CD4-positive, alpha-beta T cell (primary cell): Measurements from ENCODE around the gene BMI1. TPM values are rescaled to one million over a fixed set of nuclear protein-coding genes. Genes with fewer than 3 reads are reported as not detected.
A peak's percentile ranks its signal among the peaks of the same experiment; 100 is the strongest.

ENCODE experiments used
- ATAC-seq: fragments of 200-7000 bp; cut with Tn5 transposase; one replicate; pipeline ENCODE4 v1.10.0; 2022; ENCODE audit warnings: mild to moderate bottlenecking; ENCODE audit not compliant: poor library complexity
- CTCF ChIA-PET: fragments of 350-600 bp; sonication (Branson Sonifier 250); formaldehyde crosslinking; loops from one replicate; lab custom pipeline; 2021; ENCODE audit warnings: antibody characterized with exemption, inconsistent platforms; lab: Charles Lee
- POLR2A ChIA-PET: fragments of 350-600 bp; sonication (Branson Sonifier 250); formaldehyde crosslinking; loops from one replicate; lab custom pipeline; 2021; ENCODE audit warnings: antibody characterized with exemption, inconsistent platforms; lab: Charles Lee
- DNase-seq, 14 experiments: peaks; one replicate each; pipeline ENCODE4 v3.0.0-alpha.2; 2013 to 2020; ENCODE audit warnings: mixed read lengths in 2 of 14
- H3K27ac ChIP-seq, 2 donors: one replicate each; pipeline versions ENCODE4 v1.5.1 to v1.7.0; 2013; ENCODE audit warnings: low read length in 2 of 2, low read depth in 1 of 2, mild to moderate bottlenecking in 1 of 2
- H3K27me3 ChIP-seq, 2 experiments: 1 replicate in 1 of 2; 2 replicates in 1 of 2; pipeline versions ENCODE4 v1.6.1 to v1.7.0; 2013; ENCODE audit warnings: low read length in 2 of 2, control low read depth in 1 of 2, mild to moderate bottlenecking in 1 of 2, moderate library complexity in 1 of 2; ENCODE audit not compliant: insufficient read depth in 2 of 2, control insufficient read depth in 1 of 2
- H3K36me3 ChIP-seq: one replicate; pipeline ENCODE4 v1.6.1; 2013; ENCODE audit warnings: low read length, control low read depth; ENCODE audit not compliant: insufficient read depth
- H3K4me1 ChIP-seq: one replicate; pipeline ENCODE4 v1.6.1; 2013; ENCODE audit warnings: low read length, control low read depth; ENCODE audit not compliant: insufficient read depth
- H3K4me3 ChIP-seq: one replicate; pipeline ENCODE4 v1.5.1; 2013; ENCODE audit warnings: mild to moderate bottlenecking, low read length, moderate library complexity
- H3K9me3 ChIP-seq, 2 experiments: 1 replicate in 1 of 2; 2 replicates in 1 of 2; pipeline versions ENCODE4 v1.6.1 to v1.7.0; 2013; ENCODE audit warnings: low read length in 2 of 2, mild to moderate bottlenecking in 2 of 2, control low read depth in 1 of 2, moderate library complexity in 1 of 2; ENCODE audit not compliant: control insufficient read depth in 1 of 2, insufficient read depth in 1 of 2
- H3K27ac Mint-ChIP-seq: one replicate; pipeline ENCODE4 v1.8.0; 2020; ENCODE audit warnings: mixed read lengths
- H3K27me3 Mint-ChIP-seq: one replicate; pipeline ENCODE4 v1.8.0; 2021; ENCODE audit warnings: mixed read lengths
- H3K36me3 Mint-ChIP-seq: one replicate; pipeline ENCODE4 v1.8.0; 2021; ENCODE audit warnings: low read depth, mixed read lengths
- H3K4me1 Mint-ChIP-seq: one replicate; pipeline ENCODE4 v1.8.0; 2021; ENCODE audit warnings: low read depth, mixed read lengths
- H3K4me3 Mint-ChIP-seq: one replicate; pipeline ENCODE4 v1.8.0; 2020; ENCODE audit warnings: mild to moderate bottlenecking, mixed read lengths
- H3K9me3 Mint-ChIP-seq: one replicate; pipeline ENCODE4 v1.8.0; 2020; ENCODE audit warnings: mixed read lengths
- CTCF ChIP-seq: fragments of 200-600 bp; IDR thresholded peaks from one replicate; pipeline ENCODE4 v1.8.0; 2022; ENCODE audit warnings: antibody characterized with exemption, mild to moderate bottlenecking
- intact Hi-C, 2 experiments: fragments of 100-400 bp; cut with DNase I in 1 of 2; cut with micrococcal nuclease in 1 of 2; formaldehyde crosslinking; loops; one replicate each; pipeline versions ENCODE4 v1.15.1 to v1.9.0; 2023 to 2025; cut with DNase I, micrococcal nuclease
- total RNA-seq, 174 experiments: library from RNA in 2 of 174; stranded (reverse) in 2 of 174; gene quantifications; one replicate each; pipeline ENCODE4 v1.2.3 and lab custom pipeline; 2021 to 2026

BMI1 gene
- total RNA-seq, 2 experiments from 2014 or later = 65.4 to 69.3 TPM

DNA sequence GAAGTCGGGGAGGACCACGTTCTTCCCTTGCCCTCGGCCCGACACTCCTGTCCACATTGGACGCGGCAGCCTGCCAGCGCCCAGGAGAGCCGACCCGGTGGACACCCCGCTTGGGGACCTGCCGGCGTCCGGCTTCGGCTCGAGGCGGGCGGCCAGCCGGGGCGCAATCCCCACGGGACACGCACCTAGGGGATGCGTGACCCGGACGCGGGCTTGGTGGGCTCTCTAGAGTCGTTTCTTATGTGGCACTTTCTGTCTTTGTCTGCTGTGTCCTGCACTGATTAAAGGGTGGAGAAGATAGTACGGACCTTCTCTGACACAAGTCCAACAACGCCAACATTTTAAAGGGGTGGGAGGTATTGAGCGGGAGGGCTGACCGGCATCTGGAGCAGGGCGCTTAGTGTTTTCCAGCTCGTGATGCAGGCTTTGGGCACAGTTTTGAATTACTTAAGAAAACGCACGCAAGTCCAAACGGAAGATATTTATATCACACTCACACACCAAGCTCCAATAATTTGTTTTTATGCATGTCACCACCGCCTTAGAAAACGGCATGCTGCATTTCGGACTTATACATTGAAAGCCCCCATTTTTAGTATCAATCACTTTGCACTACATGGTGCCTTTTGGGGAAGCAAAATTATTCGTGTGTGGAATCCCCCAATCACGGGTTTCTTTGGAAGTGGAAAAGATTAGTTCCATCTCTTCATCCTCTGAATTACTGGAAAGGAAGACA is 20.5 kb downstream of the BMI1 start:
- Histone ChIP-seq H3K4me3 (peak overlapping the region; percentile 67), H3K27me3 (peaks cover 61 to 98% of the 10 kb centered on the region in 2 experiments), H3K27ac (no peak overlapping the region), H3K4me1 (peaks cover 34% of the 10 kb centered on the region), H3K9me3 (peaks cover 24 to 45% of the 10 kb centered on the region in 2 experiments), H3K36me3 (no peaks in the 10 kb centered on the region)
- peaks cover 13% of the 10 kb centered on the region for H3K9me3 Mint-ChIP-seq
- CTCF ChIA-PET = interaction anchor here (1.8 kb wide), 1 partner anchor 17 kb away, joined by 4 read pairs; no protein-coding TSS in a partner anchor
- peak overlapping the region; percentile 32 for H3K27ac Mint-ChIP-seq
- peaks cover 93% of the 10 kb centered on the region for H3K27me3 Mint-ChIP-seq
- H3K36me3 Mint-ChIP-seq = peaks cover 5% of the 10 kb centered on the region
- POLR2A ChIA-PET = interaction anchor here (0.6 to 2.3 kb wide), 6 partner anchors 9 to 112 kb away, joined by 3 to 10 read pairs (median 5); no protein-coding TSS in a partner anchor
- ATAC-seq (no peak), DNase-seq (peak in 3 of 14 experiments; percentile 18 to 41 (median 38))
- peaks cover 38% of the 10 kb centered on the region for H3K4me1 Mint-ChIP-seq
- TF ChIP-seq CTCF = no peak
- H3K4me3 Mint-ChIP-seq = peak overlapping the region; percentile 63
- intact Hi-C loops = loop anchor here in 1 of 2 experiments (2.0 to 5.0 kb wide), 4 partner anchors 25 to 824 kb away; partner anchors contain the start of gene COMMD3

DNA sequence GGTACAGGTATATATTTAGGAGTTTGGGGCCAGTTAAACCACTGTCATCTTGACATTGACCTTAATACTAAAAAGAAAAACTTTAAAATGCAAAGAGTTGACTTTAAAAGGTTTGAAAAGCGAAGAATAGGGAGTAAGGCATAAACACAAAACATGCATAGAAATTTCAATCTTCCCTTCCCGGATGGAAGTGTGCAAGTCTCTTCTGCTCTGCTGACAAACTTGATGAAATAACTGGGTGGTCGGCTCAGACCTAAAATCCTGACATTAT is 21.0 kb downstream of the BMI1 start:
- no peak overlapping the region for H3K27ac ChIP-seq
- peaks cover 56 to 98% of the 10 kb centered on the region in 2 experiments for H3K27me3 ChIP-seq
- ChIA-PET CTCF (no interaction called here), POLR2A (interaction anchor here (2.1 kb wide), 1 partner anchor 19 kb away, joined by 6 read pairs; no protein-coding TSS in a partner anchor)
- intact Hi-C loops = loop anchor here in 1 of 2 experiments (2.0 to 5.0 kb wide), 4 partner anchors 25 to 825 kb away; partner anchors contain the start of gene COMMD3
- H3K36me3 ChIP-seq = no peaks in the 10 kb centered on the region
- no peak overlapping the region for H3K4me3 ChIP-seq
- H3K4me3 Mint-ChIP-seq = peak overlapping the region; percentile 63
- peaks cover 33% of the 10 kb centered on the region for H3K4me1 Mint-ChIP-seq
- peaks cover 29% of the 10 kb centered on the region for H3K4me1 ChIP-seq
- H3K36me3 Mint-ChIP-seq = peaks cover 5% of the 10 kb centered on the region
- DNase-seq (no peak), ATAC-seq (no peak)
- H3K27me3 Mint-ChIP-seq = peaks cover 94% of the 10 kb centered on the region
- H3K27ac Mint-ChIP-seq = peak overlapping the region; percentile 32
- TF ChIP-seq CTCF = no peak
- H3K9me3 Mint-ChIP-seq = peaks cover 13% of the 10 kb centered on the region
- H3K9me3 ChIP-seq = peaks cover 19 to 45% of the 10 kb centered on the region in 2 experiments

GRCh38 chr10:22342421-22342820 is 21.5 kb downstream of the BMI1 start:
- no peak overlapping the region for H3K4me3 ChIP-seq
- Mint-ChIP-seq H3K27ac (peak overlapping the region; percentile 32), H3K9me3 (peaks cover 13% of the 10 kb centered on the region), H3K36me3 (peaks cover 5% of the 10 kb centered on the region), H3K4me1 (peaks cover 27% of the 10 kb centered on the region), H3K4me3 (peak overlapping the region; percentile 27), H3K27me3 (peaks cover 93% of the 10 kb centered on the region)
- no peaks in the 10 kb centered on the region for H3K36me3 ChIP-seq
- POLR2A ChIA-PET = interaction anchor here (0.7 to 3.8 kb wide), 4 partner anchors 20 to 816 kb away, joined by 3 to 26 read pairs (median 5); no protein-coding TSS in a partner anchor
- peaks cover 50 to 98% of the 10 kb centered on the region in 2 experiments for H3K27me3 ChIP-seq
- DNase-seq (no peak), ATAC-seq (no peak)
- TF ChIP-seq CTCF = no peak
- H3K27ac ChIP-seq = no peak overlapping the region
- intact Hi-C loops = loop anchor here in 1 of 2 experiments (5.0 kb wide), 3 partner anchors 90 to 825 kb away; no protein-coding TSS in a partner anchor
- CTCF ChIA-PET = no interaction called here
- peaks cover 26% of the 10 kb centered on the region for H3K4me1 ChIP-seq
- H3K9me3 ChIP-seq = peaks cover 18 to 43% of the 10 kb centered on the region in 2 experiments
